Aortic smooth muscle cell (primary cell): ENCODE results near the gene HAND1. TPM values are rescaled to one million over a fixed set of nuclear protein-coding genes. Genes with fewer than 3 reads are reported as not detected.

Source experiments
- total RNA-seq: library from RNA; depleted of rRNA; stranded (reverse); fragments of >200 nt; gene quantifications from 2 replicates; pipeline ENCODE4 v1.2.3, GENCODE V29; 2014

HAND1 gene
- total RNA-seq: not detected in 2 replicates

GRCh38 chr5:154478224-154478565 lies at the start of gene HAND1:
Gene HAND1 (minus strand): TSS chr5:154478227. CDS start chr5:154478008, 219 bp downstream.

GRCh38 chr5:154445422-154446194 lies 32.4 kb downstream of the HAND1 start, which contains the start of gene SAP30L:
Gene SAP30L (plus strand): TSS chr5:154445997. CDS start chr5:154446605, 608 bp downstream.

Other genes with a start within 250 kb of the HAND1 start
- gene SAP30L, start 32.2 kb downstream of the HAND1 start, total RNA-seq: 43.9 and 46.3 TPM in 2 replicates